Sigmoid colon (tissue), 7 donors: ENCODE results near the gene COASY. TPM values are rescaled to one million over a fixed set of nuclear protein-coding genes. Genes with fewer than 3 reads are reported as not detected.

Source experiments
- DNase-seq: peaks from one replicate; pipeline ENCODE4 v3.0.0-alpha.2; 2019
- H3K27ac ChIP-seq, 4 donors: fragments of 200-600 bp; sonication (generic); one replicate each; pipeline ENCODE4 v1.5.1; 2016 to 2019; ENCODE audit warnings: mild to moderate bottlenecking in 1 of 4
- H3K27me3 ChIP-seq, 3 donors: fragments of 200-600 bp; sonication (generic); one replicate each; pipeline ENCODE4 v1.5.1; 2019; ENCODE audit warnings: mild to moderate bottlenecking in 1 of 3
- H3K36me3 ChIP-seq, 4 donors: fragments of 200-600 bp; sonication (generic); one replicate each; pipeline ENCODE4 v1.5.1; 2016 to 2019
- H3K4me1 ChIP-seq, 4 donors: fragments of 200-600 bp; sonication (generic); one replicate each; pipeline ENCODE4 v1.5.1; 2017 to 2019
- H3K4me3 ChIP-seq, 4 donors: fragments of 200-600 bp; sonication (generic); one replicate each; pipeline ENCODE4 v1.5.1; 2017 to 2019; ENCODE audit warnings: mild to moderate bottlenecking in 2 of 4, moderate library complexity in 1 of 4
- H3K9me3 ChIP-seq, 4 donors: fragments of 200-600 bp in 3 of 4; sonication (generic) in 3 of 4; one replicate each; pipeline versions ENCODE4 v1.5.1 to v1.6.1; 2013 to 2019
- CTCF ChIP-seq, 4 experiments: fragments of 450-650 bp in 3 of 4; fragments of 200-600 bp in 1 of 4; IDR thresholded peaks; one replicate each; pipeline ENCODE4 v1.5.1; 2016 to 2019; ENCODE audit warnings: antibody characterized with exemption in 4 of 4, mild to moderate bottlenecking in 3 of 4, moderate library complexity in 2 of 4
- EP300 ChIP-seq, 4 donors: sonication (generic); formaldehyde crosslinking; IDR thresholded peaks; one replicate each; pipeline ENCODE4 v1.6.1; 2017; ENCODE audit warnings: antibody characterized with exemption in 4 of 4
- POLR2A ChIP-seq, 2 donors: fragments of 450-650 bp; IDR thresholded peaks; one replicate each; pipeline ENCODE4 v1.6.1; 2016; ENCODE audit warnings: antibody characterized with exemption in 2 of 2, mild to moderate bottlenecking in 2 of 2, moderate library complexity in 2 of 2
- POLR2AphosphoS5 ChIP-seq, 4 donors: sonication (generic); formaldehyde crosslinking; IDR thresholded peaks; one replicate each; pipeline ENCODE4 v1.6.1; 2017; ENCODE audit warnings: antibody characterized with exemption in 4 of 4
- WGBS, 2 donors: extraction: QIAGEN DNeasy Blood & Tissue Kit; methylation state at CpG; one replicate each; pipeline ENCODE4 v1.1.7; 2013; 5-methylcytosine and 5-hydroxymethylcytosine counted together
- intact Hi-C: fragments of 100-400 bp; cut with DNase I; formaldehyde crosslinking; loops from one replicate; pipeline ENCODE4 v1.15.1; 2023
- polyA plus RNA-seq, 3 donors: library from polyadenylated mRNA; stranded (reverse); fragments of 200-250 nt; gene quantifications; one replicate each; pipeline ENCODE4 v1.2.3, GENCODE V29; 2013
- total RNA-seq, 4 donors: library from RNA; depleted of rRNA; stranded (reverse); fragments of >200 nt; gene quantifications; one replicate each; pipeline ENCODE4 v1.1.0, GENCODE V29; 2016
- donor health status: healthy with polysubstance abuse.
- donor health status: Bipolar disorder and iron deficiency.
- donor health status: healthy.

COASY gene
- total and polyA plus RNA-seq, 7 donors, result 14.3 to 98.9 (median 17.5) TPM

GRCh38 chr17:42514867-42515266, 47.1 kb upstream of the COASY start:
- Histone ChIP-seq H3K27ac (peak overlapping the region; percentile 17 to 49 (median 23)), H3K4me1 (peaks cover 0 to 46% (median 37%) of the 10 kb centered on the region in 4 donors)
- WGBS, 2 donors, result 89 to 90% methylated on average over 8 of the region's 8 CpGs

GRCh38 chr17:42517516-42517915, 44.4 kb upstream of the COASY start:
- peak overlapping the region; percentile 95 to 98 (median 98) for H3K27ac ChIP-seq
- 7 to 11% methylated on average over 9 of the region's 9 CpGs for WGBS, 2 donors
- TF ChIP-seq CTCF (IDR thresholded peaks at IDR 0.05), result peak; percentile 87 to 96 (median 94)
- peak in 3 of 4 donors; percentile 43 to 57 (median 51) for TF ChIP-seq POLR2AphosphoS5 (IDR thresholded peaks at IDR 0.05)
- TF ChIP-seq POLR2A (IDR thresholded peaks at IDR 0.05), result no peak
- H3K27me3 ChIP-seq, result no peaks in the 10 kb centered on the region
- H3K4me3 ChIP-seq, result no peak overlapping the region
- peak; percentile 95 for DNase-seq
- H3K9me3 ChIP-seq, result no peaks in the 10 kb centered on the region
- intact Hi-C loops, result loop anchor here (5.0 kb wide), 1 partner anchor 195 kb away; no protein-coding TSS in a partner anchor
- H3K36me3 ChIP-seq, result peaks cover 7 to 28% (median 11%) of the 10 kb centered on the region in 4 donors
- H3K4me1 ChIP-seq, result peaks cover 0 to 69% (median 64%) of the 10 kb centered on the region in 4 donors

More at GRCh38 chr17:42514867-42515266, 47.1 kb upstream of the COASY start:
- H3K4me3 ChIP-seq, result no peak overlapping the region
- peaks cover 7 to 39% (median 15%) of the 10 kb centered on the region in 4 donors for H3K36me3 ChIP-seq
- DNase-seq, result no peak
- no peaks in the 10 kb centered on the region for H3K9me3 ChIP-seq
- no peaks in the 10 kb centered on the region for H3K27me3 ChIP-seq
- intact Hi-C loops, result loop anchor here (5.0 kb wide), 1 partner anchor 193 kb away; no protein-coding TSS in a partner anchor
- TF ChIP-seq POLR2AphosphoS5 (IDR thresholded peaks at IDR 0.05) (no peak), POLR2A (IDR thresholded peaks at IDR 0.05) (no peak), EP300 (IDR thresholded peaks at IDR 0.05) (no peak), CTCF (IDR thresholded peaks at IDR 0.05) (no peak)

- Histone ChIP-seq H3K27ac (peak overlapping the region; percentile 95 to 98 (median 98)), H3K9me3 (no peaks in the 10 kb centered on the region), H3K36me3 (peaks cover 7 to 28% (median 11%) of the 10 kb centered on the region in 4 donors), H3K4me3 (no peak overlapping the region), H3K27me3 (no peaks in the 10 kb centered on the region), H3K4me1 (peaks cover 0 to 72% (median 71%) of the 10 kb centered on the region in 4 donors)
- TF ChIP-seq POLR2A (IDR thresholded peaks at IDR 0.05) (peak in 1 of 2 donors; percentile 31), EP300 (IDR thresholded peaks at IDR 0.05) (peak in 1 of 4 donors; percentile 74), POLR2AphosphoS5 (IDR thresholded peaks at IDR 0.05) (peak; percentile 88 to 92 (median 89)), CTCF (IDR thresholded peaks at IDR 0.05) (no peak)
- WGBS, 2 donors, result 21 to 40% methylated on average over 9 of the region's 9 CpGs
- intact Hi-C loops, result loop anchor here (2.0 to 5.0 kb wide), 2 partner anchors 97 to 196 kb away; no protein-coding TSS in a partner anchor
- peak; percentile 97 for DNase-seq
Observed at GRCh38 chr17:42518046-42518754, 43.7 kb upstream of the COASY start.

GRCh38 chr17:42518755-42519545, 43.0 kb upstream of the COASY start:
- peak; percentile 74 for DNase-seq
- H3K27ac ChIP-seq, result peak overlapping the region; percentile 95 to 98 (median 98)
- intact Hi-C loops, result loop anchor here (2.0 to 5.0 kb wide), 2 partner anchors 98 to 197 kb away; no protein-coding TSS in a partner anchor
- H3K4me1 ChIP-seq, result peaks cover 0 to 75% (median 73%) of the 10 kb centered on the region in 4 donors
- H3K27me3 ChIP-seq, result no peaks in the 10 kb centered on the region
- H3K9me3 ChIP-seq, result no peaks in the 10 kb centered on the region
- TF ChIP-seq EP300 (IDR thresholded peaks at IDR 0.05), result no peak
- TF ChIP-seq POLR2AphosphoS5 (IDR thresholded peaks at IDR 0.05), result peak in 1 of 4 donors; percentile 4
- WGBS, 2 donors, result 11 to 36% methylated on average over 6 of the region's 6 CpGs
- H3K36me3 ChIP-seq, result peaks cover 4 to 24% (median 8%) of the 10 kb centered on the region in 4 donors
- no peak overlapping the region for H3K4me3 ChIP-seq
